ENCODE data around the gene MZB1. TPM values are rescaled to one million over a fixed set of nuclear protein-coding genes. Genes with fewer than 3 reads are reported as not detected.

The MZB1 gene
- total RNA-seq, 2 donors from 2014 or later, result 2.2 to 3.1 TPM

- no peaks in the 10 kb centered on the region for H3K9me3 ChIP-seq (ENCODE audit: control insufficient read depth, low read length, poor library complexity, severe bottlenecking)
- ATAC-seq, result no peak
- DNase-seq, result no peak
- H3K4me3 Mint-ChIP-seq, result no peak overlapping the region
- H3K4me1 Mint-ChIP-seq, result peaks cover 42% of the 10 kb centered on the region
- no peaks in the 10 kb centered on the region for H3K27me3 Mint-ChIP-seq
- no peak overlapping the region for H3K27ac Mint-ChIP-seq
- H3K36me3 Mint-ChIP-seq (ENCODE audit: low read depth), result peaks cover 3% of the 10 kb centered on the region
These were observed 49.7 kb downstream of the MZB1 start for GRCh38 chr5:139340051-139340450.

Other genes starting within 250 kb of the MZB1 start
- 10 to 100 TPM; 17.8 to 18.5 TPM for gene SIL1, start 191.5 kb downstream of the MZB1 start, total RNA-seq
- 100 to 1,000 TPM; 318 to 325 TPM for gene MATR3, start 96.2 kb downstream of the MZB1 start, total RNA-seq
- gene PAIP2, start 48.1 kb downstream of the MZB1 start, total RNA-seq, result 100 to 1,000 TPM; 106 to 123 TPM
- not detected for gene SLC23A1, start 6.6 kb downstream of the MZB1 start, total RNA-seq
- gene PROB1, start 5.2 kb upstream of the MZB1 start, total RNA-seq, result under 1 TPM; 0.57 to 0.72 TPM
- 1 to 10 TPM; 3.8 to 4.1 TPM for gene SPATA24, start 14.2 kb upstream of the MZB1 start, total RNA-seq
- 1 to 10 TPM; 4.0 to 8.7 TPM for gene DNAJC18, start 49.6 kb upstream of the MZB1 start, total RNA-seq
- gene ECSCR, start 72.8 kb upstream of the MZB1 start, total RNA-seq, result not detected
- under 1 TPM; 0.13 to 0.32 TPM for gene SMIM33, start 81.1 kb upstream of the MZB1 start, total RNA-seq
- 100 to 1,000 TPM; 151 to 160 TPM for gene STING1, start 92.8 kb upstream of the MZB1 start, total RNA-seq
- 100 to 1,000 TPM; 153 to 165 TPM for gene UBE2D2, start 171.4 kb upstream of the MZB1 start, total RNA-seq

All from T-helper 17 cell (primary cell).